ENCODE results near the gene COL23A1. TPM values are rescaled to one million over a fixed set of nuclear protein-coding genes. Genes with fewer than 3 reads are reported as not detected.

Gene COL23A1
- total and polyA plus RNA-seq, 2 of the 8 experiments (the other 6 are each of a cell fraction or from before 2014, with no cell fraction given): 3.1 to 4.7 TPM

- peak in 2 of 3 experiments; percentile 15 to 30; a peak in 2 of 4 replicates for TF ChIP-seq CTCF (IDR thresholded peaks at IDR 0.05; ENCODE audit: control extremely low read depth in 1 of 3, insufficient read depth in 1 of 3, low read depth in 1 of 3, low read length in 3 of 3)
- TF ChIP-seq BACH1 (IDR thresholded peaks at IDR 0.05; ENCODE audit: low read length): no peak
- no peak for TF ChIP-seq RBBP5 (IDR thresholded peaks at IDR 0.05; ENCODE audit: borderline replicate concordance, low read depth, low read length)
Observed at GRCh38 chr5:178208540-178209227, 381.5 kb downstream of the COL23A1 start (continued).

Measured in H1 (cell line).